ENCODE measurements around the gene NOVA2. TPM values are rescaled to one million over a fixed set of nuclear protein-coding genes. Genes with fewer than 3 reads are reported as not detected.

The NOVA2 gene
- total and polyA plus RNA-seq, 2 donors (not counting 1 experiment from before 2014, with no cell fraction given), result not detected

DNA sequence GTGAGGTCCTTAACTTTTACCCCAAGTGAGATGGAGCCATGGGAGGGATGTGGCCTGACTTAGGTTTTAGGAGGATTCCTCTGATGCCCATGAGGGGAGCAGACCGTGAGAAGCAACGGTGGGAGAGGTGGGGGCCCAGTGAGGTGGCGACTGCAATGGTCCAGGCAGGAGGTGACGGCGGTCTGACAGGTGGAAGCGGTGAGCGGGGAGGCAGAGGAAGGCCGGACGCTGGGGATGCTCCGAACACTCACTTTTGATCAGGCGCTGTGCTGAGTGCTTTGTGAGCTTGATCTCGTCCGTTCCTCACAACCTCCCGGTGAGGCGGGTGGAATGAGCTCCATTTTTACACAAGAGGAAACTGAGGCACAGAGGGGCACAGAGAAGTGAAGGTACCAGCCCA, 11.6 kb downstream of the NOVA2 start:
- Histone ChIP-seq H3K27me3 (replicated peaks in 1 of 4; ENCODE audit: control extremely low read depth in 1 of 4, control insufficient read depth in 3 of 4, insufficient read depth in 4 of 4, low read length in 3 of 4) (peaks cover 0 to 14% (median 8%) of the 10 kb centered on the region in 4 experiments), H3K4me1 (ENCODE audit: control insufficient read depth in 2 of 2, insufficient read depth in 2 of 2, low read length in 2 of 2) (no peaks in the 10 kb centered on the region), H3K9ac (ENCODE audit: low read length) (no peak overlapping the region), H2AFZ (ENCODE audit: insufficient read depth, low read depth, low read length, poor library complexity, severe bottlenecking) (no peak overlapping the region), H3K4me2 (replicated peaks; ENCODE audit: low read depth, low read length, poor library complexity, severe bottlenecking) (no peak overlapping the region), H3K79me2 (ENCODE audit: control insufficient read depth, insufficient read depth, low read length) (no peaks in the 10 kb centered on the region), H3K27ac (ENCODE audit: low read length in 2 of 2) (no peak overlapping the region), H4K20me1 (ENCODE audit: control insufficient read depth, insufficient read depth, low read length, poor library complexity, severe bottlenecking) (no peaks in the 10 kb centered on the region), H3K36me3 (replicated peaks in 1 of 2; ENCODE audit: control extremely low read depth in 1 of 2, control insufficient read depth in 1 of 2, extremely low read depth in 1 of 2, insufficient read depth in 2 of 2, low read length in 1 of 2) (no peaks in the 10 kb centered on the region), H3K4me3 (ENCODE audit: control extremely low read depth in 1 of 5, extremely low read depth in 1 of 5, insufficient read depth in 1 of 5, low read depth in 2 of 5, low read length in 4 of 5) (no peak overlapping the region), H3K9me3 (ENCODE audit: control extremely low read depth in 1 of 3, control insufficient read depth in 2 of 3, insufficient read depth in 1 of 3, low read length in 2 of 3) (peaks cover 0 to 10% (median 0%) of the 10 kb centered on the region in 3 donors)
- intact Hi-C loops (cut with micrococcal nuclease), result no loop called here
- no peak for DNase-seq
- TF ChIP-seq EZH2 (IDR thresholded peaks at IDR 0.05; ENCODE audit: borderline replicate concordance, insufficient read depth, low read depth, low read length, poor library complexity, severe bottlenecking), result no peak
- TF ChIP-seq, protein P1, sequence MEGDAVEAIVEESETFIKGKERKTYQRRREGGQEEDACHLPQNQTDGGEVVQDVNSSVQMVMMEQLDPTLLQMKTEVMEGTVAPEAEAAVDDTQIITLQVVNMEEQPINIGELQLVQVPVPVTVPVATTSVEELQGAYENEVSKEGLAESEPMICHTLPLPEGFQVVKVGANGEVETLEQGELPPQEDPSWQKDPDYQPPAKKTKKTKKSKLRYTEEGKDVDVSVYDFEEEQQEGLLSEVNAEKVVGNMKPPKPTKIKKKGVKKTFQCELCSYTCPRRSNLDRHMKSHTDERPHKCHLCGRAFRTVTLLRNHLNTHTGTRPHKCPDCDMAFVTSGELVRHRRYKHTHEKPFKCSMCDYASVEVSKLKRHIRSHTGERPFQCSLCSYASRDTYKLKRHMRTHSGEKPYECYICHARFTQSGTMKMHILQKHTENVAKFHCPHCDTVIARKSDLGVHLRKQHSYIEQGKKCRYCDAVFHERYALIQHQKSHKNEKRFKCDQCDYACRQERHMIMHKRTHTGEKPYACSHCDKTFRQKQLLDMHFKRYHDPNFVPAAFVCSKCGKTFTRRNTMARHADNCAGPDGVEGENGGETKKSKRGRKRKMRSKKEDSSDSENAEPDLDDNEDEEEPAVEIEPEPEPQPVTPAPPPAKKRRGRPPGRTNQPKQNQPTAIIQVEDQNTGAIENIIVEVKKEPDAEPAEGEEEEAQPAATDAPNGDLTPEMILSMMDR (IDR thresholded peaks at IDR 0.05), result no peak
- POLR2A ChIA-PET, result no interaction called here
- Mint-ChIP-seq H3K4me1 (no peaks in the 10 kb centered on the region), H3K27me3 (peaks cover 49% of the 10 kb centered on the region), H3K27ac (no peak overlapping the region), H3K9me3 (ENCODE audit: insufficient read depth) (peaks cover 2% of the 10 kb centered on the region), H3K4me3 (no peak overlapping the region)
- 87% methylated on average over 15 of the region's 15 CpGs for WGBS (ENCODE audit: insufficient coverage)
- no peak for ATAC-seq (ENCODE audit: low read depth)
- CTCF ChIA-PET, result interaction anchor here (1.3 kb wide), 1 partner anchor 47 kb away, joined by 3 read pairs; no protein-coding TSS in a partner anchor

DNA sequence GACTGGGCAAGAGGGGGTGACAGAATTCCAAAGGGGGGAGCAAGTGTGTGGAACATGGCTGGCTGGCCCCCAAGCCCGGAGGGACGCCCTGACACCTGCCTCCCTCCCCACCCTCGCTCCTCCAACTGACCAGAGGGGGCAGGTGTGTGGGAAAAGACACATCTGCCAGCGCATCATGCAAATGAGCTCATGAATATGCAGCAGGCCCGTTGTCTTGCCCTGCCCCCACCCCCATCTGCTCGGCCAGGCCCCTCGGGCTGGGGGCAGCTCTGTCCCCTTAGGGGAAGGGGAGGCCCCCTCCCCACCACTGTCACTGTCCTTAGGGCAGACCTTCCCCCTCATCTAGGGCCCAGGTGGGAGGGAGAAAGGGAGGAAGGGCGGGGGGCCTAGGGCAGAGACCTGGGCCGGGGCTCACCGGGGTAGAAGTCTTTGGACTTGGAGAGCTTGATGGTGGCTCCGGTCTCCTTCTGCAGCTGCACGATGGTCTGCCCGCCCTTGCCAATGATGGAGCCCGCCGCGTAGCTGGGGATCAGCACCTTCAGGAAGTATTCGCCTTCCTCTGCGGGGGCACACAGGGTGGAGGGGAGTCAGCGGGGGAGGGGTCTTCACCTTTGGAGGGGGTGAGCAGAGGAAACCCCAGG, 12.9 kb downstream of the NOVA2 start:
- H3K4me3 Mint-ChIP-seq, result no peak overlapping the region
- intact Hi-C loops (cut with micrococcal nuclease), result no loop called here
- peaks cover 49% of the 10 kb centered on the region for H3K27me3 Mint-ChIP-seq

More for the DNA sequence above, 12.9 kb downstream of the NOVA2 start:
- Histone ChIP-seq H3K9ac (ENCODE audit: low read length) (no peak overlapping the region), H3K27ac (ENCODE audit: low read length in 2 of 2) (no peak overlapping the region), H3K4me3 (ENCODE audit: control extremely low read depth in 1 of 5, extremely low read depth in 1 of 5, insufficient read depth in 1 of 5, low read depth in 2 of 5, low read length in 4 of 5) (no peak overlapping the region), H3K9me3 (ENCODE audit: control extremely low read depth in 1 of 3, control insufficient read depth in 2 of 3, insufficient read depth in 1 of 3, low read length in 2 of 3) (peaks cover 0 to 10% (median 0%) of the 10 kb centered on the region in 3 donors), H2AFZ (ENCODE audit: insufficient read depth, low read depth, low read length, poor library complexity, severe bottlenecking) (no peak overlapping the region), H3K27me3 (replicated peaks in 1 of 4; ENCODE audit: control extremely low read depth in 1 of 4, control insufficient read depth in 3 of 4, insufficient read depth in 4 of 4, low read length in 3 of 4) (peaks cover 0 to 20% (median 8%) of the 10 kb centered on the region in 4 experiments), H3K4me1 (ENCODE audit: control insufficient read depth in 2 of 2, insufficient read depth in 2 of 2, low read length in 2 of 2) (no peaks in the 10 kb centered on the region), H3K79me2 (ENCODE audit: control insufficient read depth, insufficient read depth, low read length) (no peaks in the 10 kb centered on the region), H4K20me1 (ENCODE audit: control insufficient read depth, insufficient read depth, low read length, poor library complexity, severe bottlenecking) (no peaks in the 10 kb centered on the region), H3K4me2 (replicated peaks; ENCODE audit: low read depth, low read length, poor library complexity, severe bottlenecking) (no peak overlapping the region), H3K36me3 (replicated peaks in 1 of 2; ENCODE audit: control extremely low read depth in 1 of 2, control insufficient read depth in 1 of 2, extremely low read depth in 1 of 2, insufficient read depth in 2 of 2, low read length in 1 of 2) (no peaks in the 10 kb centered on the region)
- no peak overlapping the region for H3K27ac Mint-ChIP-seq
- CTCF ChIA-PET, result interaction anchor here (1.2 to 1.3 kb wide), 2 partner anchors 14 to 49 kb away, joined by 3 to 4 read pairs; no protein-coding TSS in a partner anchor
- POLR2A ChIA-PET, result no interaction called here
- 31% methylated on average over 16 of the region's 19 CpGs for WGBS (ENCODE audit: insufficient coverage)
- TF ChIP-seq EZH2 (IDR thresholded peaks at IDR 0.05; ENCODE audit: borderline replicate concordance, insufficient read depth, low read depth, low read length, poor library complexity, severe bottlenecking), result no peak
- TF ChIP-seq, protein P1 (IDR thresholded peaks at IDR 0.05), result no peak
- no peak for DNase-seq
- peaks cover 2% of the 10 kb centered on the region for H3K9me3 Mint-ChIP-seq (ENCODE audit: insufficient read depth)
- H3K4me1 Mint-ChIP-seq, result no peaks in the 10 kb centered on the region
- no peak for ATAC-seq (ENCODE audit: low read depth)

All from B cell (primary cell).